BLaER1 treated with 17β-estradiol and CSF1 and Interleukin-3, amounts not matched to agents 10 nM and 100 nM (cell line): ENCODE data around the gene RHPN2.
"Not testable (repeated sequence)": the region's sequence is repeated elsewhere in the genome, so short reads cannot be mapped to it uniquely, and the experiment has no call there.

Experiments used
- H3K27ac ChIP-seq, 11 experiments: shearing (Covaris generic); formaldehyde crosslinking; 2 replicates each; pipeline ENCODE4 v1.8.1; 2022
- H3K27me3 ChIP-seq, 11 experiments: shearing (Covaris generic); formaldehyde crosslinking; 2 replicates each; pipeline ENCODE4 v1.8.1; 2022
- H3K36me3 ChIP-seq, 11 experiments: shearing (Covaris generic); formaldehyde crosslinking; 2 replicates each; pipeline ENCODE4 v1.8.1; 2022
- H3K4me1 ChIP-seq, 10 experiments: shearing (Covaris generic); formaldehyde crosslinking; 2 replicates each; pipeline ENCODE4 v1.8.1; 2022
- H3K4me2 ChIP-seq, 11 experiments: shearing (Covaris generic); formaldehyde crosslinking; 2 replicates each; pipeline ENCODE4 v1.8.1; 2022
- H3K4me3 ChIP-seq, 10 experiments: shearing (Covaris generic); formaldehyde crosslinking; 2 replicates each; pipeline ENCODE4 v1.8.1; 2022
- H3K9ac ChIP-seq, 11 experiments: shearing (Covaris generic); formaldehyde crosslinking; 2 replicates each; pipeline ENCODE4 v1.8.1; 2022
- H3K9me3 ChIP-seq, 11 experiments: shearing (Covaris generic); formaldehyde crosslinking; replicated peaks in 1 of 11; 2 replicates each; pipeline ENCODE4 v1.8.1; 2022
- H4K20me1 ChIP-seq, 11 experiments: shearing (Covaris generic); formaldehyde crosslinking; 2 replicates each; pipeline ENCODE4 v1.8.1; 2022
- Cebpa-rat ChIP-seq, 11 experiments: shearing (Covaris generic); IDR thresholded peaks; 2 replicates each; pipeline ENCODE4 v1.8.1; 2022

RHPN2 gene

DNA sequence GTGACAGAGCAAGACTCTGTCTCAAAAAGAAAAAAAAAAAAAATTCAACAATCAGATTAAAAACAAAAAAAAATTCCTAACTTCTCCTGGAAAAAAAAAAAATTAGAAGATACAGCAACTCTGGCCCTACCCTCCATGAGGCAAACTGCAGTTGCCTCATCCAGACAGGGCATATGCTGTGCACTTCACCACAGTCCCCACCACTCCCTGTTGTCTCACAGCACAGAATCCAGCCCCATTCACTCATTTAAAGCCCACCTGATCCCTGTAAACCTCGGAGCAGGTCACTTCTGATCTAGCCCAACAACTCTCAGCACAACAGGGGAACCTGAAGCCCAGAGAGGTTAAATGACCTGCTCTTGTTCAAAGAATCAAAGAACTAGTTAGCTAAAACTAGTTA is 24.9 kb downstream of the RHPN2 start:
- H4K20me1 ChIP-seq: peaks cover 0 to 23% (median 0%) of the 10 kb centered on the region in 11 experiments; a peak in 7 of 22 replicates
- H3K27ac ChIP-seq: no peak overlapping the region
- H3K27me3 ChIP-seq: peaks cover 0 to 16% (median 0%) of the 10 kb centered on the region in 11 experiments; a peak in 5 of 22 replicates
- no peak for TF ChIP-seq Cebpa-rat (IDR thresholded peaks at IDR 0.05)
- peaks cover 7 to 31% (median 23%) of the 10 kb centered on the region in 10 experiments; a peak in 18 of 20 replicates for H3K4me1 ChIP-seq
- H3K9me3 ChIP-seq: peaks cover 6 to 11% (median 8%) of the 10 kb centered on the region in 11 experiments; a peak in 14 of 22 replicates
- no peak overlapping the region for H3K9ac ChIP-seq
- H3K36me3 ChIP-seq: no peaks in the 10 kb centered on the region
- H3K4me2 ChIP-seq: no peak overlapping the region
- H3K4me3 ChIP-seq: no peak overlapping the region

DNA sequence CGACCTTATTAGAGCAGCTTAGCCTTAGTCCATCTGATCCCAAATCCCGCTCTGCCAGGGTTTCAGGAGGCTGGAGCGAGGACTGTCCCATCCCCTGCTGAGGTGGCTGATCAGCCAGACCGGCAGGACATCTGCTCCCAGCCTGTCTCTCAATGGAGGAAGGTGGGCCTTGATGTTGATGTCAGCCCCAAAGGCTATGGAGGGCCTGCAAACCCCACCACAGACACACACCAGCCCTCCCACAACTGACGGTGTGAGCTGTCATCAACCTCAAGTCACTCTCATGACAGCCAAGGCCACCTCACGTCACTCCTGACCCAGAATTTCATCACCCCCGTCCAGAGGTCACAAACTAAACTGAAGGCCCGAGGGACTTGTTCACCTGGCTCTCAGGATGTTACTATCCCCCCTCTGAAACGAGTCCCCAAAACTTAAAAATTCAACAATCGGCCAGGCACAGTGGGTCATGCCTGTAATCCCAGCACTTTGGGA is 25.5 kb downstream of the RHPN2 start:
- H4K20me1 ChIP-seq: peaks cover 0 to 23% (median 0%) of the 10 kb centered on the region in 11 experiments; a peak in 7 of 22 replicates
- H3K27me3 ChIP-seq: peaks cover 0 to 16% (median 0%) of the 10 kb centered on the region in 11 experiments; a peak in 5 of 22 replicates
- H3K9ac ChIP-seq: no peak overlapping the region
- H3K27ac ChIP-seq: no peak overlapping the region
- TF ChIP-seq Cebpa-rat (IDR thresholded peaks at IDR 0.05): no peak
- H3K4me1 ChIP-seq: peaks cover 7 to 31% (median 23%) of the 10 kb centered on the region in 10 experiments; a peak in 18 of 20 replicates
- H3K4me3 ChIP-seq: no peak overlapping the region
- peaks cover 6 to 11% (median 8%) of the 10 kb centered on the region in 11 experiments; a peak in 14 of 22 replicates for H3K9me3 ChIP-seq
- peak overlapping the region in 4 of 11 experiments; percentile 73 to 83 (median 76); a peak in 2 of 22 replicates for H3K4me2 ChIP-seq
- no peaks in the 10 kb centered on the region for H3K36me3 ChIP-seq

DNA sequence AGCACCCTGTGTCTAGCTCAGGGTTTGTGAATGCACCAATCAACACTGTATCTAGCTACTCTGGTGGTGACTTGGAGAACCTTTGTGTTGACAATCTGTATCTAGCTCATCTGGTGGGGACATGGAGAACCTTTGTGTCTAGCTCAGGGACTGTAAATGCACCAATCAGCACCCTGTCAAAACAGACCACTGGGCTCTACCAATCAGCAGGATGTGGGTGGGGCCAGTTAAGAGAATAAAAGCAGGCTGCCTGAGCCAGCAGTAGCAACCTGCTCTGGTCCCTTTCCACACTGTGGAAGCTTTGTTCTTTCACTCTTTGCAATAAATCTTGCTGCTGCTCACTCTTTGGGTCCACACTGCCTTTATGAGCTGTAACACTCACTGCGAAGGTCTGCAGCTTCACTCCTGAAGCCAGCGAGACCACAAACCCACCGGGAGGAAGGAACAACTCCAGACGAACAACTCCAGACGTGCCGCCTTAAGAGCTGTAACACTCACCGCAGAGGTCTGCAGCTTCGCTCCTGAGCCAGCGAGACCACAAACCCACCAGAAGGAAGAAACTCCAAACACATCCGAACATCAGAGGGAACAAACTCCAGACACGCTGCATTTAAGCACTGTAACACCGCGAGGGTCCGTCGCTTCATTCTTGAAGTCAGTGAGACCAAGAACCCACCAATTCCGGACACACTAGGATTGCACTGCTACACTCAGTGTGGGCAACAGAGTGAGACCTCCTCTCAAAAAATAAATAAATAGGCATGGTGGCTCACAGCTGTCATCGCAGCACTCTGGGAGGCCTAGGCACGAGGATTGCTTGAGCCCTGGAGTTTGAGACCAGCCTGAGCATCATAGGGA is 27.3 kb downstream of the RHPN2 start:
- Histone ChIP-seq H3K4me1 (peaks cover 7 to 31% (median 23%) of the 10 kb centered on the region in 10 experiments; a peak in 18 of 20 replicates), H3K9me3 (peaks cover 6 to 11% (median 8%) of the 10 kb centered on the region in 11 experiments; a peak in 14 of 22 replicates), H4K20me1 (peaks cover 0 to 23% (median 0%) of the 10 kb centered on the region in 11 experiments; a peak in 7 of 22 replicates), H3K9ac (peak overlapping the region in 7 of 11 experiments; percentile 1 to 54 (median 33); a peak in 6 of 22 replicates), H3K27me3 (peaks cover 0 to 16% (median 0%) of the 10 kb centered on the region in 11 experiments; a peak in 5 of 22 replicates), H3K4me2 (peak overlapping the region; percentile 66 to 90 (median 82)), H3K27ac (peak overlapping the region in 4 of 11 experiments; percentile 5 to 19 (median 9); a peak in 2 of 22 replicates), H3K4me3 (peak overlapping the region in 6 of 10 experiments; percentile 12 to 41 (median 30); a peak in 9 of 20 replicates)
- not testable (repeated sequence) for H3K36me3 ChIP-seq

DNA sequence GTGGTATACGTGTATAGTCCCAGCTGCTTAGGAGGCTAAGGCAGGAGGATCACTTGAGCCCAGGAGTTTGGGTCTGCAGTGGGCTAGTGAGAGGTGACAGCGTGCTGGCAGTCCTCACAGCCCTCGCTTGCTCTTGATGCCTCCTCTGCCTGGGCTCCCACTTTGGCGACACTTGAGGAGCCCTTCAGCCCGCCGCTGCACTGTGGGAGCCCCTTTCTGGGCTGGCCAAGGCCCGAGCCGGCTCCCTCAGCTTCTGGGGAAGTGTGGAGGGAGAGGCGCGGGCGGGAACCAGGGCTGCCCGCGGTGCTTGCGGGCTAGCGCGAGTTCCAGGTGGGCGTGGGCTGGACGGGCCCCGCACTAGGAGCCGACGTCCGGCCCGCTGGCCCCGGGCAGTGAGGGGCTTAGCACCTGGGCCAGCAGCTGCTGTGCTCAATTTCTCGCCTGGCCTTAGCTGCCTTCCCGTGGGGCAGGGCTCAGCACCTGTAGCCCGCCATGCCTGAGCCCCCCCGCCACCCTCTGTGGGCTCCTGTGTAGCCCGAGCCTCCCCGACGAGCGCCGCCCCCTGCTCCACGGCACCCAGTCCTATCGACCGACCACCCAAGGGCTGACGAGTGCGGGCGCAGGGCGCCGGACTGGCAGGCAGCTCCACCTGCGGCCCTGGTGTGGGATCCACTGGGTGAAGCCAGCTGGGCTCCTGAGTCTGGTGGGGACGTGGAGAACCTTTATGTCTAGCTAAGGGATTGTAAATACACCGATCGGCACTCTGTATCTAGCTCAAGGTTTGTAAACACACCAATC is 28.1 kb downstream of the RHPN2 start:
- H3K27ac ChIP-seq: 0 out of 22 replicates have a peak overlapping the region, but pooled peaks of 1 of the 11 experiments have one; percentile 19
- H3K27me3 ChIP-seq: peaks cover 0 to 16% (median 0%) of the 10 kb centered on the region in 11 experiments; a peak in 5 of 22 replicates
- H3K36me3 ChIP-seq, H3K9ac ChIP-seq, H3K4me3 ChIP-seq: not testable (repeated sequence)
- peaks cover 0 to 23% (median 0%) of the 10 kb centered on the region in 11 experiments; a peak in 7 of 22 replicates for H4K20me1 ChIP-seq
- peaks cover 7 to 31% (median 23%) of the 10 kb centered on the region in 10 experiments; a peak in 18 of 20 replicates for H3K4me1 ChIP-seq
- peaks cover 6 to 11% (median 8%) of the 10 kb centered on the region in 11 experiments; a peak in 14 of 22 replicates for H3K9me3 ChIP-seq
- H3K4me2 ChIP-seq: peak overlapping the region in 9 of 11 experiments; percentile 66 to 90 (median 82); a peak in 15 of 22 replicates

DNA sequence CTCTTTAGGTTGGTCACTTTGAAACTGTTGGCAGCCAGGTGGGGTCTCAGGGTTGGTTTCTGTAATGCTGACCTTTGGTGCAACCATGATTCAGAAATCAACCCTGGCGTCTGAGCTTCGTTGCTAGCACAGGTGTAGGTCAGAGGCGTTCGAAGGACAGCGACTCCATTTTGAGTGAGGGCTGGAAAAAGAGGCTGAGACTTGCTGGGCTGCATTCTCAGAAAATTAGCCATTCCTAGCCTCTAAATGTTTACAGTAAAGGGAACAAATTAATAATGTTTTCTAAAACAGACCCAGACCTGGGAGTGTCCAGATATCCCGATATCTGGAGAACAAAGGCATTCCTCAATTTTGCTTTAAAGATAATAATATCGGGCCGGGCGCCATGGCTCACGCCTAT is 29.2 kb downstream of the RHPN2 start:
- no peak overlapping the region for H3K4me3 ChIP-seq
- no peak overlapping the region for H3K4me2 ChIP-seq
- H3K27me3 ChIP-seq: peaks cover 0 to 16% (median 0%) of the 10 kb centered on the region in 11 experiments; a peak in 5 of 22 replicates
- no peaks in the 10 kb centered on the region for H3K36me3 ChIP-seq
- TF ChIP-seq Cebpa-rat (IDR thresholded peaks at IDR 0.05): no peak
- H3K4me1 ChIP-seq: peaks cover 7 to 31% (median 23%) of the 10 kb centered on the region in 10 experiments; a peak in 18 of 20 replicates
- peaks cover 0 to 23% (median 0%) of the 10 kb centered on the region in 11 experiments; a peak in 7 of 22 replicates for H4K20me1 ChIP-seq
- H3K9me3 ChIP-seq: peaks cover 6 to 15% (median 9%) of the 10 kb centered on the region in 11 experiments; a peak in 16 of 22 replicates
- no peak overlapping the region for H3K9ac ChIP-seq
- no peak overlapping the region for H3K27ac ChIP-seq

DNA sequence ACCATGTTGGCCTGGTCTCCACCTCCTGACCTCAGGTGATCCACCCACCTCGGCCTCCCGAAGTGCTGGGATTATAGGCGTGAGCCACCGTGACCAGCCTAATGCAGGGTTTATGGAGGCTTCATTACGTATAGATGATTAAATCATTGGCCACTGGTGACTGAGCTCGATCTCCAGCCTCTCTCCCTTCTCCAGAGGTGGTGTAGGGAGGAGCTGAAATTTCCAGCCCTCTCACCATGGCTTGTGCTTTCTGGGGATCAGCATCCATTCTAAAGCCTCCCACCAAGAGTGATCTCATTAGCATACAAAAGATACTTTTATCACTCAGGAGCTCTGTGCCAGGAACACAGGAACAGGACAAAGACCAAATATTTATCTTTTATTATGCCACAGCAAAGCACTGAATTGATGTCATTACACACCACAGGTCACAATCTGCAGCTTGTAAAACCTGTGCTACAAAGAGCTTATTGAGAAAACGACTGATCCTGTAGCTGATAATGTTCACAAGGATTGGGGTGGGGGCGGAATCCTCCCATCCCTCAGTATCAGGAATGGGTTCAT is 32.4 kb downstream of the RHPN2 start:
- peaks cover 25 to 41% (median 35%) of the 10 kb centered on the region in 11 experiments for H3K9me3 ChIP-seq
- H3K4me3 ChIP-seq: no peak overlapping the region
- peaks cover 0 to 6% (median 0%) of the 10 kb centered on the region in 11 experiments; a peak in 1 of 22 replicates for H3K27me3 ChIP-seq
- H3K9ac ChIP-seq: no peak overlapping the region
- TF ChIP-seq Cebpa-rat (IDR thresholded peaks at IDR 0.05): no peak
- no peak overlapping the region for H3K27ac ChIP-seq
- H4K20me1 ChIP-seq: peaks cover 0 to 9% (median 0%) of the 10 kb centered on the region in 11 experiments; a peak in 1 of 22 replicates
- no peaks in the 10 kb centered on the region; a peak in 1 of 22 replicates for H3K36me3 ChIP-seq
- H3K4me1 ChIP-seq: peaks cover 0 to 10% (median 8%) of the 10 kb centered on the region in 10 experiments; a peak in 13 of 20 replicates
- H3K4me2 ChIP-seq: no peak overlapping the region

DNA sequence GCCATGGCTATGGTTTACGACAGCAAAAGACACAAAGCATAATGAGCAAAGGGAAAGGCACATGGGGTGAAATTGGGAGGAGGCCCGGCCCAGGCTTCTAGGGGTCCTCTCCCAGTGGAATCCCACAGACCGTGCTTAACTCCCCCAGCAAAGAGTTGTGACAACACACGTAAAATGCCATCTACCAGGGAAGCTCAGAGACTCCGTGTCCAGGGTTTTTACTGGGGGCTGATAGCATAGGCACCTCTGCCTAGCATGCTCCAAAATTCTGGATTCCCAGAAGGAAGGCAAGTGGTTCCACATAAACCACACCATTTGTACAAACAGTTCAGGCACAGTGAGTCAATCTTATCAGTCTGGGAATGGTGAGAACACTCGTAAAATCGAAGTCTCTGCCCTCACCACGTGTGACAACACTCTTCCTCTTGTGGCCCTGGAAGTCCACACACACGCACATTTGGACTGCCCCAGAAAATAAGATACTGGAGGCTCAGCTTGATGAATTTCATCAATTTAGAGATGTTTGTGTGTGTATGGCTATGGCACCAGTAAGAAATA is 34.9 kb downstream of the RHPN2 start:
- H3K27ac ChIP-seq: no peak overlapping the region
- peaks cover 19 to 34% (median 29%) of the 10 kb centered on the region in 11 experiments for H3K9me3 ChIP-seq
- no peak overlapping the region for H3K4me3 ChIP-seq
- no peaks in the 10 kb centered on the region for H3K4me1 ChIP-seq
- TF ChIP-seq Cebpa-rat (IDR thresholded peaks at IDR 0.05): no peak
- H3K4me2 ChIP-seq: no peak overlapping the region
- H4K20me1 ChIP-seq: no peaks in the 10 kb centered on the region
- H3K36me3 ChIP-seq: no peaks in the 10 kb centered on the region; a peak in 1 of 22 replicates
- H3K9ac ChIP-seq: no peak overlapping the region
- H3K27me3 ChIP-seq: no peaks in the 10 kb centered on the region

DNA sequence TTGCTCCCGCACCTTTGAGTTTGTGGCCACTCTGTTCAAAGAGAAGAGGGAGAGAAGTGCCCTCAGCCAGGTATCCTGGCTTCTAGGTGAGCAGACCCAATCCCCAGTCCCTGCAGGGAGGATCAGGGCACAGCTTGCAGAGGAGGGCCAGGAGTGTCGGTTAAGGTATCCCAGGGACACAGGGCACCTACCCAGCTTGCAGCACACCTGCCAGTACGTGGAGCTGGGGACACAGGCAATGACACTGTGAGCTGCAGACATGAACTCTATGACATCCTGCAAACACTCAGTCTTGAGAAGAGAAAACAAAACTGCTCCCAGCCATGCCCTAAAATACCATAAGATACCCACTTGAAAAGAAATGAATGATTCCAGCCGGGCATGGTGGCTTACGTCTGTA is 38.1 kb downstream of the RHPN2 start:
- H3K9me3 ChIP-seq: peaks cover 19 to 34% (median 29%) of the 10 kb centered on the region in 11 experiments
- not testable (repeated sequence) for H4K20me1 ChIP-seq, H3K36me3 ChIP-seq, H3K4me1 ChIP-seq, H3K27me3 ChIP-seq, H3K27ac ChIP-seq, H3K4me3 ChIP-seq, H3K4me2 ChIP-seq, H3K9ac ChIP-seq

DNA sequence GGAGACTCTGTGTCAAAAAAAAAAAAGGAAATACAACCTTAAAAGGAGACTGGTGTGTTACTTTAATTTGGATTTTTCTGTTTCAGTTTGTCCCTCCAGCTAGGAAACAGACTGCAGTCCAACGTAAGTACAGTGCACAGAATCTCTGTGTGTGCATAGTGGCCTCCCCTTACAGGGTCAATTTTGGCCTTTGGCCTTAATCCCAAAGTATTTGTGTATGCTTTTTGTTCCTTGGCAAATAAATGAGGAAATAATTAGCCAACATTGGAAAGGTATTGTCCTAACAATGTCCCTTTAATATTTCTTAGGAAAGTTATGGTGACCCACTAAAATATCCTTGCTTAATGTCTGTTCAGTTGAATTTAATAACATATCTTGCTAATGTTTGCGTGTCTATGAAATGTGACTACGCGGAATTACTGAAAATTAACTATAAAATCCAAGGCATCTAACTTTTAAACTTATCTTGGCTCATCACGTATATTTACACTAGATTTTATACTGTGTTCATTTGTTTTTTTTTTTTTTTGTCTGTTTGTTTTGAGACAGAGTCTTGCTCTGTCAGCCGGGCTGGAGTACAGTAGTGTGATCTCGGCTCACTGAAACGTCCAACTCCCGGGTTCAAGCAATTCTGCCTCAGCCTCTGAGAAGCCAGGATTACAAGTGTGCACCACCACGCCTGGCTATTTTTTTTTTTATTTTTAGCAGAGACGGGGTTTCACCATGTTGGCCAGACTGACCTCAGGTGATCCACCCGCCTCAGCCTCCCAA is 39.0 kb downstream of the RHPN2 start:
- not testable (repeated sequence) for H3K36me3 ChIP-seq, H3K4me2 ChIP-seq, H3K9ac ChIP-seq, H3K27ac ChIP-seq, H3K4me3 ChIP-seq, H3K4me1 ChIP-seq, H3K27me3 ChIP-seq, H4K20me1 ChIP-seq
- peaks cover 19 to 34% (median 28%) of the 10 kb centered on the region in 11 experiments for H3K9me3 ChIP-seq
